Vagina (tissue), 2 donors: ENCODE data around the gene SLC2A6.

Source experiments
- CTCF ChIP-seq, 3 experiments: fragments of 450-650 bp in 2 of 3; fragments of 200-600 bp in 1 of 3; sonication (generic) in 1 of 3; IDR thresholded peaks; one replicate each; pipeline ENCODE4 v1.5.1; 2017 to 2019; ENCODE audit warnings: antibody characterized with exemption in 3 of 3, mild to moderate bottlenecking in 2 of 3, moderate library complexity in 2 of 3
- POLR2AphosphoS5 ChIP-seq, 2 donors: sonication (generic); formaldehyde crosslinking; IDR thresholded peaks; one replicate each; pipeline ENCODE4 v1.9.0; 2017; ENCODE audit warnings: antibody characterized with exemption in 2 of 2, mild to moderate bottlenecking in 2 of 2, low read depth in 1 of 2; ENCODE audit not compliant: insufficient read depth in 1 of 2

- TF ChIP-seq POLR2AphosphoS5 (IDR thresholded peaks at IDR 0.05; ENCODE audit: insufficient read depth in 1 of 2, low read depth in 1 of 2): no peak
- no peak for TF ChIP-seq CTCF (IDR thresholded peaks at IDR 0.05)
Observed at GRCh38 chr9:133493845-133494540, 15.1 kb upstream of the SLC2A6 start.
